ENCODE results near the gene KLHL29. TPM values are rescaled to one million over a fixed set of nuclear protein-coding genes. Genes with fewer than 3 reads are reported as not detected.

The KLHL29 gene
- total and polyA plus RNA-seq, 8 donors = 0.91 to 6.6 (median 2.6) TPM

DNA sequence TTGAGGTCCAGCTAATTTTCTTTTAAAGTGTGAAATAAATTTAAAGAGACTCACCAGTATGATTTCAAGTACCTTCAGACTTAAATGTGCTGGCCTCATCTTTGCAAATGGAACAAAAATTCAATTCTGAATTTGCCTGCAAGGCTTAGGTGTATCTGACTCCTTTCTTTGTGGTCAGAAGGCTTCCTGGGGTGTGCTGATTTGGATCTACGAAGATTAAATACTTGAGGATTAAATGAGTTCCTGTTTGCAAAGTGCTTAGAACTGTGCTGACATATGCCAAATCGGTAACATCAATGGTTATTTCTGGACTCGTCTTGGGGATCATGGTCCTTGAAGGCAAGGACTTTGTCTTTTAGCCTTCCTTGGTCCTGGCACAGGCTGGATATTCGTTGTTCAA, 9.7 kb downstream of the KLHL29 start:
- no peak for FAIRE-seq

DNA sequence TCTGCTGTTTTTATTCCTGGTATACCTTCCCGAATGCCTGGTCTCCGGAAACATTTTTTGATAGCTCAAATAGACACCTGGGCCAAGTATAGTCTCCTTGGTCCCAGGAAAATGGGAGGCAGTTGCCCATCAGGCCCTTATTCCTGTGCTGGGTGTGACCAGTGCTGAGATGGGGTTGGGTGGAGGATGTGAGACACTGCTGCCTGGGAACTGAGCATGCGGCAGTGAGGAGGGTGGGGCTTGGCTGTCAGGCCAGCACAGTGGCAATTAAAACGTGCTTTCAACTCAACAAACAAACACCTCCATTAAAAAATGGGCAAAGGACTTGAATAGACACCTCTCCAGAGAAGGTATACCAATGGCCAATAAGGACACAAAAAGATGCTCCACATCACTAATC, 12.5 kb downstream of the KLHL29 start:
- no peak overlapping the region for H3K27ac ChIP-seq
- no peak for DNase-seq
- H3K27me3 ChIP-seq = no peaks in the 10 kb centered on the region
- FAIRE-seq = no peak
- H3K4me1 ChIP-seq = no peaks in the 10 kb centered on the region
- no peaks in the 10 kb centered on the region for H3K9me3 ChIP-seq
- TF ChIP-seq, protein P1, sequence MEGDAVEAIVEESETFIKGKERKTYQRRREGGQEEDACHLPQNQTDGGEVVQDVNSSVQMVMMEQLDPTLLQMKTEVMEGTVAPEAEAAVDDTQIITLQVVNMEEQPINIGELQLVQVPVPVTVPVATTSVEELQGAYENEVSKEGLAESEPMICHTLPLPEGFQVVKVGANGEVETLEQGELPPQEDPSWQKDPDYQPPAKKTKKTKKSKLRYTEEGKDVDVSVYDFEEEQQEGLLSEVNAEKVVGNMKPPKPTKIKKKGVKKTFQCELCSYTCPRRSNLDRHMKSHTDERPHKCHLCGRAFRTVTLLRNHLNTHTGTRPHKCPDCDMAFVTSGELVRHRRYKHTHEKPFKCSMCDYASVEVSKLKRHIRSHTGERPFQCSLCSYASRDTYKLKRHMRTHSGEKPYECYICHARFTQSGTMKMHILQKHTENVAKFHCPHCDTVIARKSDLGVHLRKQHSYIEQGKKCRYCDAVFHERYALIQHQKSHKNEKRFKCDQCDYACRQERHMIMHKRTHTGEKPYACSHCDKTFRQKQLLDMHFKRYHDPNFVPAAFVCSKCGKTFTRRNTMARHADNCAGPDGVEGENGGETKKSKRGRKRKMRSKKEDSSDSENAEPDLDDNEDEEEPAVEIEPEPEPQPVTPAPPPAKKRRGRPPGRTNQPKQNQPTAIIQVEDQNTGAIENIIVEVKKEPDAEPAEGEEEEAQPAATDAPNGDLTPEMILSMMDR (IDR thresholded peaks at IDR 0.05) = no peak
- WGBS, 2 donors = 57 to 67% methylated on average over 4 of the region's 4 CpGs
- intact Hi-C loops (cut with DNase I) = no loop called here
- no peak for ATAC-seq
- no peaks in the 10 kb centered on the region for H3K36me3 ChIP-seq
- H3K4me3 ChIP-seq = no peak overlapping the region

More for the DNA sequence above, 9.7 kb downstream of the KLHL29 start:
- no peak for DNase-seq
- WGBS, 2 donors = 36 to 52% methylated on average over 4 of the region's 4 CpGs
- no peaks in the 10 kb centered on the region for H3K9me3 ChIP-seq
- H3K27ac ChIP-seq = no peak overlapping the region
- intact Hi-C loops (cut with DNase I) = no loop called here
- no peaks in the 10 kb centered on the region for H3K4me1 ChIP-seq
- H3K4me3 ChIP-seq = no peak overlapping the region
- no peak for ATAC-seq
- TF ChIP-seq, protein P1 (IDR thresholded peaks at IDR 0.05) = no peak
- H3K27me3 ChIP-seq = peaks cover 0 to 3% (median 0%) of the 10 kb centered on the region in 4 donors
- H3K36me3 ChIP-seq = no peaks in the 10 kb centered on the region

DNA sequence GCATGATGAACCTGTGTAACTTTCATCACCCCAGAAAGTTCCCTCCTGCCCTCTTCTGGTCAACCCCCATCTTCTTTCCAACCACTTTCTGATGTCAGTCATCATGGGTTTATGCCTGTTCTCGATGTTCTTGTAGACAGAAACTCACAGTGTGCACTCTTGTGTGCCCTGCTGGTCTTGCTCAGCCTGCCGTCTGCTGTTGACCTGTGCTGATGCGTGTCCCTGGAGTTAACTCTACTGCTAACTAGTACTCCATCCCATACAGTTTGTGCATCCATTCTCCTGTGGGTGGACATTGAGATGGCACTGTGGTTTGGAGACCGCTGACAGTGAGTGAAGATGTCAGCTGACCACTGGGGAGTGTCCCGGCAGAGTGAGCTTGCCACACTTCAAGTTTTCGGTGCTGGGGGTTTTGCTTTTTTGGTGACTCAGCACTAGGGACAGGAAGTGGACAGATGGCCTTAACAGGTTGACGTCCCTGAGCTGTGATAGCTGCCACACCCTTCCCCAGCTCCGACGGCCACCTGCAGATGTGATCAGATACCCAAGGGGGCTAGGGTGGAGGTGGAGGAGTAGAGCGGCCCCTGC, 14.8 kb downstream of the KLHL29 start:
- ATAC-seq (no peak), FAIRE-seq (no peak), DNase-seq (no peak)
- 73 to 74% methylated on average over 10 of the region's 10 CpGs for WGBS, 2 donors
- Histone ChIP-seq H3K9me3 (no peaks in the 10 kb centered on the region), H3K27ac (no peak overlapping the region), H3K4me3 (no peak overlapping the region), H3K4me1 (no peaks in the 10 kb centered on the region), H3K27me3 (no peaks in the 10 kb centered on the region), H3K36me3 (no peaks in the 10 kb centered on the region)
- TF ChIP-seq, protein P1 (IDR thresholded peaks at IDR 0.05) = no peak
- intact Hi-C loops (cut with DNase I) = no loop called here

DNA sequence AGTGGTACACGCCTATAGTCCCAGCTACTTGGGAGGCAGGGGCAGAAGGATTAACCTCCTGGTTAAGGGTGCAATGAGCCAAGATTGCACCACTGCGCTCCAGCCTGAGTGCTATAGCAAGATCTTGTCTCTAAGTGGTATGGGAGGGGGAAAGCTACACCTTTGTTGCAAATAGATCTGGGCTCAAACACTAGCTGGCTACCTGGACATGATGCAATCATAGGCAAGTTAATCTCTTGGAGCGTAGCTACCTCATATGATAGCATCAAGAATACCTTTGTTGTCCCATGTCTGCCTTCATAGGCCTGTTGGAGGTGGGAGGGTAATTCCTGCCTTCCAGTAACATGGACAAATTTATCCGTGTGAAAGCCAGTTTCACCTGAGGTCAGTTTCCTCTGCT, 15.7 kb downstream of the KLHL29 start:
- 86 to 89% methylated on average over 4 of the region's 4 CpGs for WGBS, 2 donors
- ATAC-seq (no peak), DNase-seq (no peak), FAIRE-seq (no peak)
- H3K9me3 ChIP-seq = no peaks in the 10 kb centered on the region
- TF ChIP-seq, protein P1 (IDR thresholded peaks at IDR 0.05) = no peak
- H3K36me3 ChIP-seq = no peaks in the 10 kb centered on the region
- H3K27ac ChIP-seq = no peak overlapping the region
- no peaks in the 10 kb centered on the region for H3K27me3 ChIP-seq
- no peaks in the 10 kb centered on the region for H3K4me1 ChIP-seq
- no peak overlapping the region for H3K4me3 ChIP-seq
- intact Hi-C loops (cut with DNase I) = no loop called here

DNA sequence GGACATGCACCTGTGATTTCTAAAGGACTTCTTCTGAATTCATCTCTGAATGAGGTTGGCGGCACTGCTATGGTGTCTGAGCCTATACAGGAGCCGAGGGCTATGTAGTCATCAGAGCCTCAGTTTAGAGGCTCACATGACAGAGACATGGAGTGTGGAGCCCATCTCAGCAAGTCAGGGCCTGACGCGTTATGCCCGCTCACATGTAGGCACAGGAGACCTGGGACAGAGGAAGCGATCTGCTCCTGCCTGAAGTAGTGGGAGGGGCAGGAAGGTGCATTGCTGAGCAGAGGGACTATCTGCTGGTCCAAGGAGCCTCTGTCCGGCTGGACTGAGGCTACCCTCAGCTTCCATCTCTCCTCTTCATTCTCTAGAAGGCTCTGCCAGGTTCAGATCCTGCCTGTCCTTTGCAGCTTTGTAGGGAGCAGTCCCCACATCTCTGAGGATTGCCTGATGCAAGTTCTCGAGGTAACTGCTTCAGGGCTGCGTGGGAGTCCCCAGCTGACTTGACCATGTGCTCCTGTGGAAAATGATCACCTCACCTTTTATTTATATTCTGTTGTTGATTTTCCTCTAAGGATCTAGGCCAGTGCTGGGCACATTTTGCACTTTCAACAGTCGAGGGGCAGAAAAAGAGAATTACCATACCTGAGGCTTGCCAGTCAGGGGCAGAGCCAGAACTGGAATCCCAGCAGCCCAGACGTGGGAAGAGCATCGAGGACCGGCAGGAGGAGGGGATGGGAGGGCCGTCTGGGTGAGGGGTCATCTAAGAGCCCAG, 16.6 kb downstream of the KLHL29 start:
- TF ChIP-seq, protein P1 (IDR thresholded peaks at IDR 0.05) = no peak
- Histone ChIP-seq H3K36me3 (no peaks in the 10 kb centered on the region), H3K27ac (no peak overlapping the region), H3K9me3 (no peaks in the 10 kb centered on the region), H3K27me3 (no peaks in the 10 kb centered on the region), H3K4me1 (no peaks in the 10 kb centered on the region), H3K4me3 (no peak overlapping the region)
- FAIRE-seq (no peak), ATAC-seq (no peak), DNase-seq (no peak)
- intact Hi-C loops (cut with DNase I) = no loop called here
- WGBS, 2 donors = 69% methylated on average over 14 of the region's 14 CpGs

Data from pancreas (tissue), 10 donors.